Sigmoid colon (tissue), 7 donors: ENCODE data around the gene U2AF2. TPM values are rescaled to one million over a fixed set of nuclear protein-coding genes. Genes with fewer than 3 reads are reported as not detected.

ENCODE experiments used
- DNase-seq: peaks from one replicate; pipeline ENCODE4 v3.0.0-alpha.2; 2019
- H3K27ac ChIP-seq, 4 donors: fragments of 200-600 bp; sonication (generic); one replicate each; pipeline ENCODE4 v1.5.1; 2016 to 2019; ENCODE audit warnings: mild to moderate bottlenecking in 1 of 4
- H3K27me3 ChIP-seq, 3 donors: fragments of 200-600 bp; sonication (generic); one replicate each; pipeline ENCODE4 v1.5.1; 2019; ENCODE audit warnings: mild to moderate bottlenecking in 1 of 3
- H3K36me3 ChIP-seq, 4 donors: fragments of 200-600 bp; sonication (generic); one replicate each; pipeline ENCODE4 v1.5.1; 2016 to 2019
- H3K4me1 ChIP-seq, 4 donors: fragments of 200-600 bp; sonication (generic); one replicate each; pipeline ENCODE4 v1.5.1; 2017 to 2019
- H3K4me3 ChIP-seq, 4 donors: fragments of 200-600 bp; sonication (generic); one replicate each; pipeline ENCODE4 v1.5.1; 2017 to 2019; ENCODE audit warnings: mild to moderate bottlenecking in 2 of 4, moderate library complexity in 1 of 4
- H3K9me3 ChIP-seq, 4 donors: fragments of 200-600 bp in 3 of 4; sonication (generic) in 3 of 4; one replicate each; pipeline versions ENCODE4 v1.5.1 to v1.6.1; 2013 to 2019
- EP300 ChIP-seq, 4 donors: sonication (generic); formaldehyde crosslinking; IDR thresholded peaks; one replicate each; pipeline ENCODE4 v1.6.1; 2017; ENCODE audit warnings: antibody characterized with exemption in 4 of 4
- POLR2A ChIP-seq, 2 donors: fragments of 450-650 bp; IDR thresholded peaks; one replicate each; pipeline ENCODE4 v1.6.1; 2016; ENCODE audit warnings: antibody characterized with exemption in 2 of 2, mild to moderate bottlenecking in 2 of 2, moderate library complexity in 2 of 2
- POLR2AphosphoS5 ChIP-seq, 4 donors: sonication (generic); formaldehyde crosslinking; IDR thresholded peaks; one replicate each; pipeline ENCODE4 v1.6.1; 2017; ENCODE audit warnings: antibody characterized with exemption in 4 of 4
- WGBS, 2 donors: extraction: QIAGEN DNeasy Blood & Tissue Kit; methylation state at CpG; one replicate each; pipeline ENCODE4 v1.1.7; 2013; 5-methylcytosine and 5-hydroxymethylcytosine counted together
- intact Hi-C: fragments of 100-400 bp; cut with DNase I; formaldehyde crosslinking; loops from one replicate; pipeline ENCODE4 v1.15.1; 2023
- polyA plus RNA-seq, 3 donors: library from polyadenylated mRNA; stranded (reverse); fragments of 200-250 nt; gene quantifications; one replicate each; pipeline ENCODE4 v1.2.3, GENCODE V29; 2013
- total RNA-seq, 4 donors: library from RNA; depleted of rRNA; stranded (reverse); fragments of >200 nt; gene quantifications; one replicate each; pipeline ENCODE4 v1.1.0, GENCODE V29; 2016
- TF ChIP-seq, protein P1 (sequence below), 4 experiments: fragments of 450-650 bp in 3 of 4; fragments of 200-600 bp in 1 of 4; IDR thresholded peaks; one replicate each; pipeline ENCODE4 v1.5.1; 2016 to 2019; ENCODE audit warnings: antibody characterized with exemption in 4 of 4, mild to moderate bottlenecking in 3 of 4, moderate library complexity in 2 of 4
- donor health status: healthy with polysubstance abuse.
- donor health status: Bipolar disorder and iron deficiency.
- donor health status: healthy.

Gene U2AF2
- total and polyA plus RNA-seq, 7 donors: 52.1 to 162 (median 79.7) TPM

DNA sequence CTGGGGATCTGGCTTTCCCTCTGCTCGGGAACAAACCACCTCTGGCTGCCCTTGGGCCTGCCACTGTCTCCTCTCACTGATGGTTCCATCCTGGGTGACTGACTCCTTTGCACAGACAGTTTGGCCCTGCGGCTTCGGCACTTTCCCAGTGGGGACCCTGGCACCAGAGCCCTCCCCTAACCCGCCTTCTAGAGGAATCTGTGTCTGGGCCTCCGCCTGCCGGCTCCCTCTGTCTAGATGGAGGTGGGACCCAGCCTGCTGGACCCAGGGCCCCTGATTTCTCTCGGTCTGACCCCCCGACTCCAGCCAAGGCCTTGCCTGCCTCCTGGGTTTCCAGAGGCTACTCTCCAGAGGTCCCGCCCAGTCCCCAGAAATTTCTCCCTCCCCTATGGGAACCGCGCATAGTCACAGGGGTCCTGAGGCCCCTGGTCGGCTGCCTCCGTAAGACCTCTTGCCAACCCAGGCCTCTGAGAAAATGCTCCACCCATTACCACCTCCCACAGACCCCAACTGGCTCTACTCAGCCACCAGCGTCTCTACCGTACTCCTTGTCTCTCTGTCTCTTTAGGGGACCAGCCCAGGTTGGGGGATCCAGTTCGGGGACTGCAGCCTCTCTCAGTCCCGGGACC, 4.1 kb upstream of the U2AF2 start:
- 94 to 95% methylated on average over 17 of the region's 17 CpGs for WGBS, 2 donors
- intact Hi-C loops: loop anchor here (10.0 kb wide), 1 partner anchor 536 kb away; the partner anchor contains the start of gene PPP1R12C
- peaks cover 0 to 44% (median 38%) of the 10 kb centered on the region in 4 donors for H3K4me1 ChIP-seq

DNA sequence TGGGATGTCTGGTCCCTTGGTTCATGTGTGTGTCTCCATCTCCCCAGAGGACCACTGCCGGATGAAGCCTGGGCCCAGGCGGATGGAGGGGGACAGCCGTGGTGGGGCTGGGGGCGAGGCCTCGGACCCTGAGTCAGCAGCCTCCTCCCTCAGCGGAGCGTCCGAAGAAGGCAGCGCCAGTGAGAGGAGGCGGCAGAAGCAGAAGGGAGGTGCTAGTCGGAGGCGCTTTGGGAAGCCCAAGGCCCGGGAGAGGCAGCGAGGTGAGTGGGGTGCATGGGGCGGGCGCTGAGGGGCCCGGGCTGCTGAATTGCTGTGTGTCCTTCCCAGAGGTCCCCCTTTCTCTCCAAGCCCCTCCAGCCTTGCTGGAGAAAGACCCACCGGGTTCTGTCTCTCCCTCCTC, 3.6 kb upstream of the U2AF2 start:
- TF ChIP-seq, protein P1, sequence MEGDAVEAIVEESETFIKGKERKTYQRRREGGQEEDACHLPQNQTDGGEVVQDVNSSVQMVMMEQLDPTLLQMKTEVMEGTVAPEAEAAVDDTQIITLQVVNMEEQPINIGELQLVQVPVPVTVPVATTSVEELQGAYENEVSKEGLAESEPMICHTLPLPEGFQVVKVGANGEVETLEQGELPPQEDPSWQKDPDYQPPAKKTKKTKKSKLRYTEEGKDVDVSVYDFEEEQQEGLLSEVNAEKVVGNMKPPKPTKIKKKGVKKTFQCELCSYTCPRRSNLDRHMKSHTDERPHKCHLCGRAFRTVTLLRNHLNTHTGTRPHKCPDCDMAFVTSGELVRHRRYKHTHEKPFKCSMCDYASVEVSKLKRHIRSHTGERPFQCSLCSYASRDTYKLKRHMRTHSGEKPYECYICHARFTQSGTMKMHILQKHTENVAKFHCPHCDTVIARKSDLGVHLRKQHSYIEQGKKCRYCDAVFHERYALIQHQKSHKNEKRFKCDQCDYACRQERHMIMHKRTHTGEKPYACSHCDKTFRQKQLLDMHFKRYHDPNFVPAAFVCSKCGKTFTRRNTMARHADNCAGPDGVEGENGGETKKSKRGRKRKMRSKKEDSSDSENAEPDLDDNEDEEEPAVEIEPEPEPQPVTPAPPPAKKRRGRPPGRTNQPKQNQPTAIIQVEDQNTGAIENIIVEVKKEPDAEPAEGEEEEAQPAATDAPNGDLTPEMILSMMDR (IDR thresholded peaks at IDR 0.05): no peak
- TF ChIP-seq POLR2AphosphoS5 (IDR thresholded peaks at IDR 0.05): no peak
- no peak for TF ChIP-seq POLR2A (IDR thresholded peaks at IDR 0.05)
- TF ChIP-seq EP300 (IDR thresholded peaks at IDR 0.05): no peak
- intact Hi-C loops: loop anchor here (10.0 kb wide), 1 partner anchor 536 kb away; the partner anchor contains the start of gene PPP1R12C
- H3K27me3 ChIP-seq: no peaks in the 10 kb centered on the region
- 84 to 93% methylated on average over 18 of the region's 18 CpGs for WGBS, 2 donors
- H3K9me3 ChIP-seq: no peaks in the 10 kb centered on the region
- peaks cover 0 to 49% (median 43%) of the 10 kb centered on the region in 4 donors for H3K4me1 ChIP-seq
- H3K36me3 ChIP-seq: peaks cover 0 to 9% (median 4%) of the 10 kb centered on the region in 4 donors
- H3K27ac ChIP-seq: no peak overlapping the region
- no peak for DNase-seq
- H3K4me3 ChIP-seq: no peak overlapping the region

More for the DNA sequence above, 4.1 kb upstream of the U2AF2 start:
- H3K9me3 ChIP-seq: no peaks in the 10 kb centered on the region
- H3K27ac ChIP-seq: no peak overlapping the region
- no peak for TF ChIP-seq POLR2A (IDR thresholded peaks at IDR 0.05)
- H3K27me3 ChIP-seq: no peaks in the 10 kb centered on the region
- DNase-seq: no peak
- no peak overlapping the region for H3K4me3 ChIP-seq
- peaks cover 0 to 14% (median 4%) of the 10 kb centered on the region in 4 donors for H3K36me3 ChIP-seq

DNA sequence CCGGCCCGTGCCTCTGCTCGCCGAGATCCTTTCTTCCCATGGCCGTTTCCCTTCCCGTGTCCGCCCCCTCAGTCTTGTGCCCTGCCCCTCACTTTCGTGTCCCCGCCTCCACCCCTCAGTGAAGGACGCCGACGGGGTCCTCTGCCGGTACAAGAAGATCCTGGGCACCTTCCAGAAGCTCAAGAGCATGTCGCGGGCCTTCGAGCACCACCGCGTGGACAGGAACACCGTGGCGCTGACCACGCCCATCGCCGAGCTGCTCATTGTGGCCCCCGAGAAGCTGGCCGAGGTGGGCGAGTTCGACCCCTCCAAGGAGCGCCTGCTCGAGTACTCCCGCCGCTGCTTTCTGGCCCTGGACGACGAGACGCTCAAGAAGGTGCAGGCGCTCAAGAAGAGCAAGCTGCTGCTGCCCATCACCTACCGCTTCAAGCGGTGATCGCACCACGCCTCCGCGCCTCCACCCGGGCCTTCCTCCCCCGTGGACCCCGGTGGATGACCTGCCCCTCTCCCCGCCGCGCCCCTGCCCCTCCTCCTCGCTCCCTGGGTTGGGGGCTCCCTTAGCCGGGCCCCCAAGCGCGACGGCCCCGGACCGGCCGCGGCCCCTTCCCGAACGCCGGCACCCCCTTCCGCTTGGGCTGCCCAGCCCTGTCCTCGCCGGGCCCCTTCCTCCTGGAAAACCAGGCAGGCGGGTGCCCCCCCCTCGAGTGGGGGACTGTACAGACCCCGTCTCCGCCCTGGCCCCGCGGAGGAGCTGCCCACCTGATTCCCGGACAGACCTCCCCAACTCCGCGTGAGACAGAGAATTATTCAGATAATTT, 2.3 kb upstream of the U2AF2 start:
- TF ChIP-seq POLR2AphosphoS5 (IDR thresholded peaks at IDR 0.05) (no peak), EP300 (IDR thresholded peaks at IDR 0.05) (no peak)
- TF ChIP-seq, protein P1 (IDR thresholded peaks at IDR 0.05): no peak
- H3K4me1 ChIP-seq: peaks cover 0 to 52% (median 47%) of the 10 kb centered on the region in 4 donors
- peak overlapping the region; percentile 98 to 100 (median 99) for H3K27ac ChIP-seq
- intact Hi-C loops: loop anchor here (1.0 to 10.0 kb wide), 2 partner anchors 17 to 538 kb away; partner anchors contain the start of gene PPP1R12C
- H3K9me3 ChIP-seq: no peaks in the 10 kb centered on the region
- no peak overlapping the region for H3K4me3 ChIP-seq
- peaks cover 0 to 9% (median 4%) of the 10 kb centered on the region in 4 donors for H3K36me3 ChIP-seq
- H3K27me3 ChIP-seq: no peaks in the 10 kb centered on the region
- no peak for DNase-seq
- WGBS, 2 donors: 88 to 93% methylated on average over 71 of the region's 71 CpGs

DNA sequence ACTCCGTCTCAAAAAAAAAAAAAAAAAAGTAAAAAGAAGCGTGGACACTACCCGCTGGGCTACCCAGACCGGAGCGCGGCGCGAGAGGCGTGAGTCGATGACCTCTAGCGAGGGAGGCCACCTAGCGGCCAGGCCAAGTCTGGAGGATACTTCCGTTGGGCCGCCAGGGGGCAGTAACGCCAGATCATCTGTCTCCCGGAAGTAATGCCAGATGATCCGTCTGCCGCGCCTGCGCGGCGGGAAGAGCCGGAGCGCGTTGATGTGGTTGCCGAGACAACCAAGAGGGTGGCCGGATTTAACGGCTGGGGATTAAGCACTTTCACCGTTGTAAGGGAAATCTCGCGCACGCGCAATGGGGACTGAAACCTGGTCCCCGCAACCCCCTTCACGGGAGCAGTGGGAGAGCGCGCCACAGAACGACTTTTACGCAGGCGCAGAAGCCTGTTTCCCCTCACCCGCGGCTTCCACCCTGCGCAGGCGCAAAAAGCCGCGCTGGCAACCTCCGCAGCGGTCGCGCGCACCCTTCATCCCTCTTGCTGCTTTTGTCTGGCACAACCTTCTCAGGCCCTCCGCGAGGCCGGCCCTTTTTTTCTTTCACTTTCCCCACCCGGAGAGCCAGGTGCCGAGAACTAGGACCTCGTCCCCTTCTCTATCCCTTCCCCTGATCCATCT, 1.0 kb upstream of the U2AF2 start:
- H3K27me3 ChIP-seq: no peaks in the 10 kb centered on the region
- 0% methylated on average over 57 of the region's 57 CpGs for WGBS, 2 donors
- peak; percentile 99 for DNase-seq
- intact Hi-C loops: loop anchor here (1.0 to 10.0 kb wide), 5 partner anchors 18 to 539 kb away; partner anchors contain the start of genes FIZ1, PPP1R12C and RPL28
- H3K9me3 ChIP-seq: no peaks in the 10 kb centered on the region
- H3K27ac ChIP-seq: peak overlapping the region; percentile 98 to 100 (median 99)
- H3K36me3 ChIP-seq: peaks cover 0 to 9% (median 4%) of the 10 kb centered on the region in 4 donors
- TF ChIP-seq, protein P1 (IDR thresholded peaks at IDR 0.05): peak; percentile 92 to 100 (median 100)
- TF ChIP-seq POLR2AphosphoS5 (IDR thresholded peaks at IDR 0.05) (peak; percentile 88 to 97 (median 92)), POLR2A (IDR thresholded peaks at IDR 0.05) (peak; percentile 83 to 92), EP300 (IDR thresholded peaks at IDR 0.05) (peak in 1 of 4 donors; percentile 20)
- peaks cover 0 to 56% (median 52%) of the 10 kb centered on the region in 4 donors for H3K4me1 ChIP-seq
- peak overlapping the region; percentile 86 to 97 (median 94) for H3K4me3 ChIP-seq
